HepG2 (cell line): ENCODE results near the gene SHISA6.

Experiments
- GTF2F1 ChIP-seq: fragments of 150-350 bp; IDR thresholded peaks from 2 replicates; pipeline ENCODE4 v1.6.1; 2014; ENCODE audit warnings: low read length
- HNRNPK ChIP-seq: fragments of 200-400 bp; formaldehyde crosslinking; IDR thresholded peaks from 2 replicates; pipeline ENCODE4 v1.6.1; 2018; ENCODE audit warnings: low read length, low read depth, moderate library complexity, mild to moderate bottlenecking; ENCODE audit not compliant: poor library complexity, severe bottlenecking
- KDM3A ChIP-seq: IDR thresholded peaks from 2 replicates; pipeline ENCODE4 v1.6.1; 2018; ENCODE audit warnings: low read depth, missing compliant biosample characterization
- PCBP2 ChIP-seq: fragments of 200-400 bp; formaldehyde crosslinking; optimal IDR thresholded peaks from 2 replicates; pipeline ENCODE3; 2018; ENCODE audit warnings: low read length, low read depth; ENCODE audit not compliant: poor library complexity, severe bottlenecking
- RBM39 ChIP-seq: fragments of 200-400 bp; formaldehyde crosslinking; IDR thresholded peaks from one replicate; pipeline ENCODE4 v1.6.1; 2018; ENCODE audit warnings: antibody characterized with exemption, mild to moderate bottlenecking, low read depth, low read length; ENCODE audit not compliant: poor library complexity, severe bottlenecking
- SRSF1 ChIP-seq: fragments of 200-400 bp; formaldehyde crosslinking; optimal IDR thresholded peaks from 2 replicates; pipeline ENCODE3; 2017; ENCODE audit warnings: mild to moderate bottlenecking, low read depth, low read length, moderate library complexity
- ZNF605 ChIP-seq: sonication (generic); formaldehyde crosslinking; IDR thresholded peaks from 2 replicates; pipeline ENCODE4 v1.8.0; 2022; ENCODE audit warnings: mild to moderate bottlenecking, missing genetic modification reagents
- TF ChIP-seq, protein P1 (sequence below): sonication (generic); formaldehyde crosslinking; IDR thresholded peaks from 2 replicates; pipeline ENCODE4 v1.5.1; 2020; ENCODE audit warnings: mild to moderate bottlenecking, missing genetic modification reagents
- TF ChIP-seq, protein P2 (sequence below): sonication (generic); formaldehyde crosslinking; IDR thresholded peaks from 2 replicates; pipeline ENCODE4 v1.4.0; 2020; ENCODE audit warnings: missing genetic modification reagents

DNA sequence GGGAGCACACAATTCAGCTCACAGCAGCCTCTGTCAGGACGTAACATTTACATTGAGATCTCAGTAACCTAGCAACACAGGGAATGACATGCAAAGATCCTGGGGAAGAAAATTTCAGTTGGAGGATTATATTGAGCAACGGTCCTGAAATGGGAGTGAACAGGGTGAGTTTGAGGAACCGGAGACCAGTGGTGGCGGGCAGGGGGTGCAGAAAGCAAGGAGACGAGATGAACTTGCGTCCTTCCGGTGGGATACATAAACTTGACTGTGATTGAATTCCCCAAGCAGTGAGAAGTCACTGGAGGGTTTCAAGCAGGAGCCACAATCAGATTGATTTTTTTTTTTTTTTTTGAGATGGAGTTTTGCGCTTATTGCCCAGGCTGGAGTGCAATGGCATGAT, 51.5 kb downstream of the SHISA6 start:
- no peak for TF ChIP-seq RBM39
- no peak for TF ChIP-seq PCBP2
- TF ChIP-seq ZNF605 (CRISPR knock-in tag), result no peak
- no peak for TF ChIP-seq SRSF1
- no peak for TF ChIP-seq KDM3A
- no peak for TF ChIP-seq GTF2F1
- TF ChIP-seq, protein P1, sequence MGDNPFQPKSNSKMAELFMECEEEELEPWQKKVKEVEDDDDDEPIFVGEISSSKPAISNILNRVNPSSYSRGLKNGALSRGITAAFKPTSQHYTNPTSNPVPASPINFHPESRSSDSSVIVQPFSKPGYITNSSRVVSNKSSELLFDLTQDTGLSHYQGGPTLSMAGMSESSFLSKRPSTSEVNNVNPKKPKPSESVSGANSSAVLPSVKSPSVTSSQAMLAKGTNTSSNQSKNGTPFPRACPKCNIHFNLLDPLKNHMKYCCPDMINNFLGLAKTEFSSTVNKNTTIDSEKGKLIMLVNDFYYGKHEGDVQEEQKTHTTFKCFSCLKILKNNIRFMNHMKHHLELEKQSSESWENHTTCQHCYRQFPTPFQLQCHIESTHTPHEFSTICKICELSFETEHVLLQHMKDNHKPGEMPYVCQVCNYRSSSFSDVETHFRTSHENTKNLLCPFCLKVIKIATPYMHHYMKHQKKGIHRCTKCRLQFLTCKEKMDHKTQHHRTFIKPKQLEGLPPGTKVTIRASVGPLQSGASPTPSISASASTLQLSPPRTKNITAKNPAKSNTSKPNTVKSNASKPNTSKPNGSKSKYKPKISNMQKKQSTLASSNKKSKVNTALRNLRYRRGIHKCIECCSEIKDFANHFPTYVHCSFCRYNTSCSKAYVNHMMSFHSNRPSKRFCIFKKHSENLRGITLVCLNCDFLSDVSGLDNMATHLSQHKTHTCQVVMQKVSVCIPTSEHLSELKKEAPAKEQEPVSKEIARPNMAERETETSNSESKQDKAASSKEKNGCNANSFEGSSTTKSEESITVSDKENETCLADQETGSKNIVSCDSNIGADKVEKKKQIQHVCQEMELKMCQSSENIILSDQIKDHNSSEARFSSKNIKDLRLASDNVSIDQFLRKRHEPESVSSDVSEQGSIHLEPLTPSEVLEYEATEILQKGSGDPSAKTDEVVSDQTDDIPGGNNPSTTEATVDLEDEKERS (CRISPR knock-in tag), result no peak
- TF ChIP-seq, protein P2, sequence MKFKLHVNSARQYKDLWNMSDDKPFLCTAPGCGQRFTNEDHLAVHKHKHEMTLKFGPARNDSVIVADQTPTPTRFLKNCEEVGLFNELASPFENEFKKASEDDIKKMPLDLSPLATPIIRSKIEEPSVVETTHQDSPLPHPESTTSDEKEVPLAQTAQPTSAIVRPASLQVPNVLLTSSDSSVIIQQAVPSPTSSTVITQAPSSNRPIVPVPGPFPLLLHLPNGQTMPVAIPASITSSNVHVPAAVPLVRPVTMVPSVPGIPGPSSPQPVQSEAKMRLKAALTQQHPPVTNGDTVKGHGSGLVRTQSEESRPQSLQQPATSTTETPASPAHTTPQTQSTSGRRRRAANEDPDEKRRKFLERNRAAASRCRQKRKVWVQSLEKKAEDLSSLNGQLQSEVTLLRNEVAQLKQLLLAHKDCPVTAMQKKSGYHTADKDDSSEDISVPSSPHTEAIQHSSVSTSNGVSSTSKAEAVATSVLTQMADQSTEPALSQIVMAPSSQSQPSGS (CRISPR knock-in tag), result no peak
- TF ChIP-seq HNRNPK, result no peak
